ENCODE results near the gene LRRC8D.

LRRC8D gene

GRCh38 chr1:89953131-89953626 lies 132.3 kb downstream of the LRRC8D start:
- in situ Hi-C loops (cut with HindIII; ENCODE audit: low sequenced_read_pairs), result no loop called here

DNA sequence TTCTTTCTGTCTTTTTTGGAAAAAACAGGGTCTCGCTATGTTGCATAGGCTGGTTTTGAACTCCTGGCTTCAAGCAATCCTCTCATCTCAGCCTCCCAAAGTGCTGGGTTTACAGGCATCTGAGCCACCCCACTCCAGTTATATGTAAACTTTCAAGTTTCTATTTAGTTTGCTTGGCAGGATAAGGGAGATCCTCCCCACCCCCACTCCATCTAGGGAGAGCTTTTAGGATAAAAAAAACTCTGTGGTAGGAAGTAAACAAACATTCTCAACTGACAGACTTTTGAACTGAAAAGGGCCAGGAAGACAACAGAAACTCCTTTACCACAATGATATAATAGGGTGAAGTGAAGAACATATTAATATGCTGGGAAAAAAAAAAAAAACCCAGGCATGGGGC lies 133.1 kb downstream of the LRRC8D start:
- in situ Hi-C loops (cut with HindIII; ENCODE audit: low sequenced_read_pairs), result no loop called here

DNA sequence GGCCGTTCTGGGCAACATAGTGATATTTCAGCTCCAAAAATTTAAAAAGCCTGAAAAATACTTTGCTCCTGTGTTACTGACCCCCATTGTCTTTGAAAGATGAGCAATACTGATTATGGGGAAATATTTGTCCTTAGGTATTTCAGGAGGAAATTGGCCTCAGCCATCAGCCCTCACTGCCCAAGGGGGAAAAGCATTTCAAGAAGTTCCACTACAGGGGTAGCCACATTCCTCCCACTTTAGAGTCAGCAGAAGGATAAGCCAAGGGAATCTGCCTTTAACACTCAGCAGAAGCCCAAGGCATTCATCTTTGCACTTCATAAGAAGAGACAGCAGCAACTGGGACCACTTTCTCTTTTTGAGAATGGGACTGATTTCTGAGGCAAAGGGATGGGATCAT lies 133.6 kb downstream of the LRRC8D start:
- in situ Hi-C loops (cut with HindIII; ENCODE audit: low sequenced_read_pairs), result no loop called here

DNA sequence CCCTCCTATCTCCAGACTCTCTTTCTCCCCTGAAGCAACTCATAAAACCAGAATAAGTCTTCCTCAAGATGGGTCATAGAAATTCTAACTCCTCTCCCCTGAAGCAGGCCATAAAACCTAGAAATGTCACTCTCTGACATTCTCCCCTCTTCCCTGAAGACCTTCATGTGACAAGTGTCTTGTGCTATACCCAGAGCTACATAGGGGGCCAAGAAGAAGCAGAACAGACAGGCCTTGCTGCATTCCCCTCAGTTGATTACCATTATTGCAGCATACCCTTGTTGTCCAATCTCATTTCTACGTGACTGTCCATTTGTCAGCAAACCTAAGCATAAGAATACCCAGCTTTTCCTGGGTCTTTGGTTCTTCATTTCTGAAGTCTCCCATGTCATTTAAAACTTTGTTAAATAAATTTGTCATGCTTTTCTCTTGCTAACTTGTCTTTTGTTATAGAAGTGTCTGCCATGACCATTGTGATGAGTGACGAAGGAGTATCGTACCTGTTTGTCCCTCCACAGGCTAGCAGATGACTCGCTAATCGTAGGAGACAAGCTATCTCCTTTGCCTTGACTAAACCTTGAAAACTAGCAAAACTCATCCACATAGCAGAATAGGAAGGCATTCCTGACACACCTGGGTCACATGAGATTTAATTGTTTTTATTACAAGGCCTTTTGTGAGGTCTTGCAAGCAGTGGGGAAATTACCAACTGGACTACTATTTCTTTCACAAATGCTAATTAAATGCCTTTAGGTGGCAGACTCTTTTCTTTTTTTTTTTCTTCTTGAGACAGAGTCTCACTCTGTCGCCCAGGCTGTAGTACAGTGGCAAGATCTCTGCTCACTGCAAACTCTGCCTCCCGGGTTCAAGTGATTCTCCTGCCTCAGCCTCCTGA lies 134.7 kb downstream of the LRRC8D start:
- in situ Hi-C loops (cut with HindIII; ENCODE audit: low sequenced_read_pairs), result no loop called here

DNA sequence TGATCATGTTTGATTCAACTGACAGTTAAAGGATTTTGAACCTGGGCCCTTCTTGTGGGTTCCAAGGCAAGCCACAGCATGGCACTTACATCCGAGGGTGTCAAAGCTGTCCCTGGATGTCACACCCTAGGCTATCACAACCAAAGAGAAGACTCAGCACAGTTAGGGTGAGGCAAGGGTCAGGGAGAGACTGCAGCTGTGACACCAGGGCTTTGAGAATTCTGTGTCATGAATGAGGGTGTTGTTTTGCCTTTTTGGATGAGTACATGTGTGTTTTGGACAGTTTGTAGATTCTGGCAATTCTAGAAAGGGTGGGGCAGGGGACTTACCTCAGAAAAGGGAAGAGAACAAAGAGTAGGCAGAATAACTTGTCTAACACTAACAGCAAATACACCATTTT lies 136.3 kb downstream of the LRRC8D start:
- in situ Hi-C loops (cut with HindIII; ENCODE audit: low sequenced_read_pairs), result no loop called here

- in situ Hi-C loops (cut with HindIII; ENCODE audit: low sequenced_read_pairs), result no loop called here
Measured at GRCh38 chr1:89958851-89959654, 138.2 kb downstream of the LRRC8D start.

- in situ Hi-C loops (cut with HindIII; ENCODE audit: low sequenced_read_pairs), result no loop called here
Measured at GRCh38 chr1:89959719-89960118, 138.9 kb downstream of the LRRC8D start.

DNA sequence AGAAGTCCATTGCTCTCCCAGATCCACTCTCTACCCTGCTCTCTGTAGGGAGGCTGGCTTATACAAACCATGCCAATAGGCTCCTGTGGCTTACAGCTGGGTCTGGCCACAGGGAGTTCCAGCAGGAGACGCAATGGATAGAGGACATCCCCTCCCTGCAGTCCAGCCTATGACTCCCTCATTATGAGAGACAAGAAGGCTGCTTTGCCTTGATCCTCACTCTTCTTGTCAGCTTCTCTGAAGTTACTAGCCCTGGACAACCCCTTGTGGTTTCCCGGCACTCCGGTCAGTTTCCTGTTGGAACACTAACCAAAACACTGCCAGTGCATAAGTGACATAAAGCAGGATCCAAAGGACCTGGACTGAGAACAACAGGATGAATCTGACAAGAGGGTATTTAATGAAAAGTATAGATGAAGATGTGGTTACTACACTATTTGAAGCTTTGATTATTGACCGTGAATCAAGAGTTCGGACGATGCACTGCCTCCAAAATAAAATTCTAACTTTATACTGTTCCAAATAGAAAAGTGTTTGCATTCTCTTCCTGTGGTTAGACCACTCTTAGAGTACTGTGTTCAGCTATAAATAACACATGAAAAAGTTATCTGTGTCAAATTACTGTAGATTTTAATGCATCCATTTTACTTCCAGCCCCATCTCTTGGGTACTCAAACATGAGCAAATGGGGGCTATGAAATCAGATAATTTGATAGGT lies 141.4 kb downstream of the LRRC8D start:
- in situ Hi-C loops (cut with HindIII; ENCODE audit: low sequenced_read_pairs), result no loop called here

- in situ Hi-C loops (cut with HindIII; ENCODE audit: low sequenced_read_pairs), result no loop called here
Measured at GRCh38 chr1:89962742-89963075, 141.9 kb downstream of the LRRC8D start.

DNA sequence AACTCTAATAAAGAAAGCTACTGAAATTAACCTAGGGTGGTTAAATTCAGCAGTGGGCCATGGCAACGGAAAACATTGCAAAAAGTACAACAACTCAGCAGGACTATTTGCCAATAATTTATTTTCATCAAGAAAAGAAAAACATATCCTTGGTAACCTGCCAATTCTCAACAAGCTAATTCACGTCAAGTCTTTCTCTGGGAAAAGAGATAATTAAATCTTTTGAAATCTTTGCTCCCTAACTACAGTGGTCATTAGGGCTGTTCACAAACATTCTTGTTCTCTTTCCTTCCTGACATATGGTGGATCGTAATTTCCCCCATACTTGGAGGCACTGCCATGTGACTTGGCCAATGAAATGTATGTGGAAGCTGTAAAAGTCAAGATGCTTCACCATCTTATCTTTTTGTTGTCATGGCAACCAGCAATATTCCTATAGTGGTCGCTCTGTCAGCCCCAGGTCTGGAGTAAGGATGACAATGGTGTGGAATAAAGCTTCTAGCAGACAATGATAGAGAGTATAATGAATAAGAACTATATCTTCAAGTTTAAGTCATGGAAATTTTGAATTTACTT lies 144.4 kb downstream of the LRRC8D start:
- in situ Hi-C loops (cut with HindIII; ENCODE audit: low sequenced_read_pairs), result no loop called here

- in situ Hi-C loops (cut with HindIII; ENCODE audit: low sequenced_read_pairs), result no loop called here
Measured at GRCh38 chr1:89966656-89967055, 145.8 kb downstream of the LRRC8D start.

DNA sequence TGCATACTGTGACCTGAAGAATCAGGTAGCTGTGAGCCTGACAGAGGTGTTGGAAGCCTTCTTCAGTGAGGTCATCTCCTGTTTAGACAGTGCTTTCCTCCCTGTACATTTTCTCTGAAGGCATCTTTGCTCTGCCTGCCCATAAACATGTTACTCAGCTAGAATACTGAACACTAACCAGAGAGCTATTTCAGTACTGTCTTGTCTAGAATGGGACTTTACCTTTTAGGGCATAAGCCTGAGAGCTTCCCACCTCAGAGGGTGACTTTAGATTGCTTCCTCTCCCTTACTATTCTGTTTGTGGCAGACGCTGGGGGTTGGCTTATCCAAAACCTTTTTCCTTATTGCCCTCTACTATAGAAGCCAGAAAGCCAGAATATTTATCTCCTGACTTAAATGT lies 150.8 kb downstream of the LRRC8D start:
- in situ Hi-C loops (cut with HindIII; ENCODE audit: low sequenced_read_pairs), result no loop called here

DNA sequence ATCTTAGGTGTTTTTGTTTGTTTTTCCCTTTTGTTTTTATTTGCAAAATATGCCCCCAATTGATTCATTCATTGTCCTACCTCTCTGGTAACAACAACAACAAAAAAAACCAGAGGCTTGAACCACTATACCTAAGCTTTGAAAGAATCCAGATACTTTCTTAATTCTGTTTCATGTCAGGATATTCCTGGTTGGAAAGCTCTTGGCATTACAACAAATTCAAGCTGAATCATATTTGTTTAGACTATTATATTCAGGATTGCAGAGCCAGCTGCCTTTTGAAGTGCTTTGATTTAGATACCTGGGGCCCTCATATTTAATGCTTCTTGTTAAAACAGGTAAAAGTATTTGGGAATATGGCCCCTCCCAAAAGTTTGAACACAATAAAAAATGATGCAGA lies 151.2 kb downstream of the LRRC8D start:
- in situ Hi-C loops (cut with HindIII; ENCODE audit: low sequenced_read_pairs), result no loop called here

DNA sequence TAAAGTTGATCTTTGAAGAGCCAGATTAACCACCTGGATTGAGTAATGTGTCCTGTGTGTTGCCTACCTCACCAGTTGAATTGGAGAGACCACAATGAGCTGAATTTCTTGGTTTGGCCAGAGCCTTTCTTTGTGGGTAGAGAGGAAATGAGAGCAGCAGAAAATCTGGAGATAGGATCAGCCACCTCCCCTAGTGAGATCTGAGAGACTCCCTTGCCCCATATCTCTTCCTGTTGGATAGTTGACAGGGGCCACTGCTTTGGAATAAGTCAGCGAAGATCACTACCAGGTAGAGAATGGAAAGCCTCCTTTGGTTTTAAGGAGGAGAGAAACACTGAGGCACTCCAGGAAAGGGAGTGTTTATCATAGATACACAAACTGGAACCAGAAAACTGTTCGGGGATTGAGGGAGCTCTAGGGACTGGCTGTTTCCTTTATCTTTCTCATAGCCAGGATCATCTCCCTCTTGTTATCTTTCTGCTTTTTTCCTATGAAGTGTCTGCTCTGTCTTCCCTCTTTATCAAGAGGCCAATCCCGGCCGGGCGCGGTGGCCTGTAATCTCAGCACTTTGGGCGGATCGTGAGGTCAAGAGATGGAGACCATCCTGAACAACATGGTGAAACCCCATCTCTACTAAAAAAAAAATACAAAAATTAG lies 152.8 kb downstream of the LRRC8D start:
- in situ Hi-C loops (cut with HindIII; ENCODE audit: low sequenced_read_pairs), result no loop called here

GRCh38 chr1:89974256-89974655 lies 153.4 kb downstream of the LRRC8D start:
- in situ Hi-C loops (cut with HindIII; ENCODE audit: low sequenced_read_pairs), result no loop called here

DNA sequence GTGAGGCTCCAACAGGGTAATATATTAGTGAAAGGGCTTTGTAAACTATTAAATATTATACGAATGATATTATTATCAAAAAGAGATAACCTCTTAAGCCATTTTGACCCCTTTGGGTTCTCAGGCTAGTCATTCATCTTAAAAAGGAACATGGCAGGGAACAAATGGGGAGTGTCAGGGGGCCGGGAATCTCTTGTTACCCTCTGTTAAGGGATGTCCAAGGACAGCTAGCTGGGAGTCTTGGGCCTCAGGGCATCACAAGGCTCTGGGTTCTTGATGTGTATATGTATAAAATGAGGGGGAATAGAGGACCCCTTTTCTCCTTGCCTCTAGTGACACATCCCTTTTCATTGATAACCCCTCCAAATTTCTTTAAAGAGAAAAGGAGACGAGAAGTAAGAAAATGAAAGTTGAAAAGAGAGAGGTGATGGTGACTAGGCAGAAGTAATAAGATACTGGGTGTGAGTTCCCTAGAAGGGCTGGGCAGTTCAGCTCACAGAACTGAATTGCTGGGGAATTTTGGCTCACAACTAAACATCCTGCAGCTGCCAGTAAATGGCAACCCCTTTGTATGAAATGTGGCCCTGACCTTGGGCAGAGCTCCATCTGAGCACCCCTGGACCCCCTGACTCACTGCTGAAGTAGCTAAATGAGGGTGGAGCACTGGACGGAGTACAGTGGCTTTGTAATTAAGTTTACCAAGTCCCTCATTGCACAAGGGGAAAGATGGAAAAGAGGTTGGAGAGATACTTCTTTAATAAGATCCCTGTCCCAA lies 154.1 kb downstream of the LRRC8D start:
- in situ Hi-C loops (cut with HindIII; ENCODE audit: low sequenced_read_pairs), result no loop called here

DNA sequence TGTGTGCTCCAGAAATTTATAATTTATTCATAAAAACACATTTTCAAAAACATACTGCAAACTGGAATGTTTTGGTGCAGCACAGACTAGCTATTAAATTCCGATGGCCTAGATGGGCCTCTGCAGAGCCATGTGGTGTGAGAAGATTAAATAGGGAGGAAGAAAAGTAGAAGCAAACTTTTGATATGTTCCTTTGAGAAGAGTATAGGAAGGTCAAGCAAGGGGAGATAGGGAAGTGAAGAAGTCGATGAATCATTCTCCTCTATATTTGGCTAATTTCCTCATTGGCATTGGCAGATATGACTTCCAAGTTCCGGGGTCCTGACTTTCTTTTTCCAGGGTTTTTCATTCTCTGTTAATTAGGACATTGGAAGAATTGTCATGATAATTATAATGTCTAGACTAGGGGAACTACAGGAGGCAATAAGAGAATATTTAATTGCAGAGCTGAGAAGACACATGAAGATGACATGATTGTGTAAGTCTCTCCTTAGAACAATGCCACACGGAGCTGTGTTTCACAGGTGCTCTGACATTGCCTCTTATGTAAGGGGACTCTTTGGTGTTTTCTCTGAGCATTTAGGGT lies 154.8 kb downstream of the LRRC8D start:
- in situ Hi-C loops (cut with HindIII; ENCODE audit: low sequenced_read_pairs), result no loop called here

DNA sequence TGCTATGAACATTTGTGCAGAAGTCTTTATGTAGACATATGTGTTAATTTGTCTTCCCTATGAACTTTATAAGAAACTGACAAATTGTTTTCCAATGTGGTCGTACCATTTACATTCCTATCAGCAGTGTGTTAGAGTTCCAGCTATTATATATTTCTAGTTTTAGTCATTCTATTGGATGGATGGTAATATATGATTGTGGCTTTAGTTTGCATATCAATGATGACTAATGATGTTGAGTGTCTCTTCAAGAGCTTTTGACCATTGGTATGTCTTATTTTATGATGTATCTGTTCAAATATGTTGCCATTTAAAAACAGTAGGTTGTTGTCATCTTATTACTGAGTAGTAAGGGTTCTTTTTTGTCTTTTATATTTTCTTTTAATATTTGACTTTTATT lies 157.9 kb downstream of the LRRC8D start:
- in situ Hi-C loops (cut with HindIII; ENCODE audit: low sequenced_read_pairs), result no loop called here

DNA sequence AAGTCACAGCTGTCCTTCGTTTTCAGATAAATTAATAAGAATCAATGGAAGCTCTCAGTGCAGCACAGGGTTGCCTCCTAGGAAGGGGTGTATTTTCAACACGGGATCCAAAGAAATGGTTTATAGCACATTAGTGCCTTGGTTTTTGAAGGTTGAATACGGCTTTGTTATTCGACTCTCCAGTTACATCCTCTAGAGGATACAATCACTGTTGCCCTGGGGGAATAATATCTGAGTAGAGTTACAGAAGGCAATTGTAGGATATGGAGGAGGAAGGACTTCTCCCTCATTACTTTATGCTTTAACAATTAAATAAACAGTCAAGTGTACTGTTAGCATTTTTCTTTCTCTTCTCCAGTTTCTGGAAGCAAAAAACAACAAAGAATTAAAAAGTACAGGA lies 159.8 kb downstream of the LRRC8D start:
- in situ Hi-C loops (cut with HindIII; ENCODE audit: low sequenced_read_pairs), result no loop called here
